ENCODE data around the gene MYH15. TPM values are rescaled to one million over a fixed set of nuclear protein-coding genes. Genes with fewer than 3 reads are reported as not detected.

Gene MYH15
- total and polyA plus RNA-seq, 10 of the 15 experiments (the other 5 are each of a cell fraction or from before 2014, with no cell fraction given): 0.05 to 0.27 (median 0.09) TPM; not detected in 1

DNA sequence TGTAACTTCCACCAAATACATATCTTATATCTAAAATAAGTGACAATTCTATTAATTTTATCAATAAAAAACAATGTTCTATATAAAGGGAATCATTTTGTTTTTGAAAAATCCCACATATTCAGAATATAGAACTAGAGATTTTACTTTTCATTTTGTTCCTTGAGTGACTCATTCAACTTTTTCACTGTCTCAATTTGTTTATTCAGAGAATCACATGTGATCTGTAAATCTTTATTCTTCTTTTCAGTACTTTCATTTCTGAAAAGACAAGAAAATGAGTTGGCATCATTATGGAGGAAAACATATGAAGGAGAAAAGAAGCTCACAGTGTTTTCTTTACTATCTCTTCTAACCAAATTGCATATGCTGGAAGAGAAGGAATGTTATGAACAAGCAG, 43.8 kb upstream of the MYH15 start:
- TF ChIP-seq ATF7 (IDR thresholded peaks at IDR 0.05; ENCODE audit: low read depth) (no peak), EGR1 (IDR thresholded peaks at IDR 0.05; ENCODE audit: borderline replicate concordance in 1 of 2, low read depth in 2 of 2, low read length in 2 of 2) (no peak), NFYB (IDR thresholded peaks at IDR 0.05; ENCODE audit: insufficient read depth, low read depth, low read length) (no peak), CHD1 (IDR thresholded peaks at IDR 0.05; ENCODE audit: low read depth, low read length) (no peak), SREBF2 (IDR thresholded peaks at IDR 0.05; ENCODE audit: low read length) (no peak), IRF4 (IDR thresholded peaks at IDR 0.05; ENCODE audit: low read depth, low read length) (no peak), CREB1 (IDR thresholded peaks at IDR 0.05; ENCODE audit: low read depth) (no peak), RFX5 (IDR thresholded peaks at IDR 0.05; ENCODE audit: low read depth, low read length) (no peak), NFXL1 (IDR thresholded peaks at IDR 0.05; ENCODE audit: borderline replicate concordance) (no peak), SIX5 (IDR thresholded peaks at IDR 0.05; ENCODE audit: low read depth, low read length, severe bottlenecking) (no peak), MEF2B (IDR thresholded peaks at IDR 0.05; ENCODE audit: partially characterized antibody, poor library complexity, severe bottlenecking) (no peak), SMC3 (IDR thresholded peaks at IDR 0.05; ENCODE audit: borderline replicate concordance, low read length) (no peak), KAT2A (conservative IDR thresholded peaks at IDR 0.05; ENCODE audit: control insufficient read depth, low read depth, low read length) (no peak), NFYA (IDR thresholded peaks at IDR 0.05; ENCODE audit: borderline replicate concordance, low read depth, low read length) (no peak)
- TF ChIP-seq, protein P1, sequence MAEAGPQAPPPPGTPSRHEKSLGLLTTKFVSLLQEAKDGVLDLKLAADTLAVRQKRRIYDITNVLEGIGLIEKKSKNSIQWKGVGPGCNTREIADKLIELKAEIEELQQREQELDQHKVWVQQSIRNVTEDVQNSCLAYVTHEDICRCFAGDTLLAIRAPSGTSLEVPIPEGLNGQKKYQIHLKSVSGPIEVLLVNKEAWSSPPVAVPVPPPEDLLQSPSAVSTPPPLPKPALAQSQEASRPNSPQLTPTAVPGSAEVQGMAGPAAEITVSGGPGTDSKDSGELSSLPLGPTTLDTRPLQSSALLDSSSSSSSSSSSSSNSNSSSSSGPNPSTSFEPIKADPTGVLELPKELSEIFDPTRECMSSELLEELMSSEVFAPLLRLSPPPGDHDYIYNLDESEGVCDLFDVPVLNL (IDR thresholded peaks at IDR 0.05; ENCODE audit: low read depth, low read length): no peak
- TF ChIP-seq, protein P2, sequence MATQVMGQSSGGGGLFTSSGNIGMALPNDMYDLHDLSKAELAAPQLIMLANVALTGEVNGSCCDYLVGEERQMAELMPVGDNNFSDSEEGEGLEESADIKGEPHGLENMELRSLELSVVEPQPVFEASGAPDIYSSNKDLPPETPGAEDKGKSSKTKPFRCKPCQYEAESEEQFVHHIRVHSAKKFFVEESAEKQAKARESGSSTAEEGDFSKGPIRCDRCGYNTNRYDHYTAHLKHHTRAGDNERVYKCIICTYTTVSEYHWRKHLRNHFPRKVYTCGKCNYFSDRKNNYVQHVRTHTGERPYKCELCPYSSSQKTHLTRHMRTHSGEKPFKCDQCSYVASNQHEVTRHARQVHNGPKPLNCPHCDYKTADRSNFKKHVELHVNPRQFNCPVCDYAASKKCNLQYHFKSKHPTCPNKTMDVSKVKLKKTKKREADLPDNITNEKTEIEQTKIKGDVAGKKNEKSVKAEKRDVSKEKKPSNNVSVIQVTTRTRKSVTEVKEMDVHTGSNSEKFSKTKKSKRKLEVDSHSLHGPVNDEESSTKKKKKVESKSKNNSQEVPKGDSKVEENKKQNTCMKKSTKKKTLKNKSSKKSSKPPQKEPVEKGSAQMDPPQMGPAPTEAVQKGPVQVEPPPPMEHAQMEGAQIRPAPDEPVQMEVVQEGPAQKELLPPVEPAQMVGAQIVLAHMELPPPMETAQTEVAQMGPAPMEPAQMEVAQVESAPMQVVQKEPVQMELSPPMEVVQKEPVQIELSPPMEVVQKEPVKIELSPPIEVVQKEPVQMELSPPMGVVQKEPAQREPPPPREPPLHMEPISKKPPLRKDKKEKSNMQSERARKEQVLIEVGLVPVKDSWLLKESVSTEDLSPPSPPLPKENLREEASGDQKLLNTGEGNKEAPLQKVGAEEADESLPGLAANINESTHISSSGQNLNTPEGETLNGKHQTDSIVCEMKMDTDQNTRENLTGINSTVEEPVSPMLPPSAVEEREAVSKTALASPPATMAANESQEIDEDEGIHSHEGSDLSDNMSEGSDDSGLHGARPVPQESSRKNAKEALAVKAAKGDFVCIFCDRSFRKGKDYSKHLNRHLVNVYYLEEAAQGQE (IDR thresholded peaks at IDR 0.05; ENCODE audit: low read depth, low read length): no peak
- TF ChIP-seq, protein P3, sequence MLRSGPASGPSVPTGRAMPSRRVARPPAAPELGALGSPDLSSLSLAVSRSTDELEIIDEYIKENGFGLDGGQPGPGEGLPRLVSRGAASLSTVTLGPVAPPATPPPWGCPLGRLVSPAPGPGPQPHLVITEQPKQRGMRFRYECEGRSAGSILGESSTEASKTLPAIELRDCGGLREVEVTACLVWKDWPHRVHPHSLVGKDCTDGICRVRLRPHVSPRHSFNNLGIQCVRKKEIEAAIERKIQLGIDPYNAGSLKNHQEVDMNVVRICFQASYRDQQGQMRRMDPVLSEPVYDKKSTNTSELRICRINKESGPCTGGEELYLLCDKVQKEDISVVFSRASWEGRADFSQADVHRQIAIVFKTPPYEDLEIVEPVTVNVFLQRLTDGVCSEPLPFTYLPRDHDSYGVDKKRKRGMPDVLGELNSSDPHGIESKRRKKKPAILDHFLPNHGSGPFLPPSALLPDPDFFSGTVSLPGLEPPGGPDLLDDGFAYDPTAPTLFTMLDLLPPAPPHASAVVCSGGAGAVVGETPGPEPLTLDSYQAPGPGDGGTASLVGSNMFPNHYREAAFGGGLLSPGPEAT (IDR thresholded peaks at IDR 0.05; ENCODE audit: low read depth): no peak
- ChIA-PET RAD21 (ENCODE audit: unreplicated experiment) (interaction anchor here (4.0 kb wide), 1 partner anchor 64 kb away, joined by 50 read pairs; no protein-coding TSS in a partner anchor), POLR2A (no interaction called here), CTCF (interaction anchor here (0.9 to 7.1 kb wide), 6 partner anchors 9 to 361 kb away, joined by 3 to 113 read pairs (median 22); no protein-coding TSS in a partner anchor), SMC1A (ENCODE audit: uncharacterized antibody, unreplicated experiment) (interaction anchor here (1.6 to 5.6 kb wide), 3 partner anchors 35 to 64 kb away, joined by 3 to 98 read pairs (median 18); partner anchors contain the start of genes CIP2A and DZIP3)
- Histone ChIP-seq H3K4me1 (ENCODE audit: control insufficient read depth, insufficient read depth, low read length) (no peaks in the 10 kb centered on the region), H3K79me2 (ENCODE audit: control insufficient read depth, insufficient read depth, low read length) (no peaks in the 10 kb centered on the region), H3K27me3 (replicated peaks in 1 of 2; ENCODE audit: control insufficient read depth in 2 of 2, insufficient read depth in 2 of 2, low read length in 1 of 2) (no peaks in the 10 kb centered on the region), H3K36me3 (ENCODE audit: control insufficient read depth in 2 of 2, insufficient read depth in 2 of 2, low read length in 1 of 2) (peaks cover 0 to 17% of the 10 kb centered on the region in 2 experiments; a peak in 3 of 4 replicates), H3K9ac (ENCODE audit: control insufficient read depth, insufficient read depth, low read length) (no peak overlapping the region), H3K4me3 (no peak overlapping the region), H3K9me3 (replicated peaks; ENCODE audit: control insufficient read depth, insufficient read depth, low read length) (no peaks in the 10 kb centered on the region), H3K27ac (ENCODE audit: control insufficient read depth, insufficient read depth) (no peak overlapping the region), H3K4me2 (ENCODE audit: control insufficient read depth, insufficient read depth) (no peak overlapping the region), H2AFZ (ENCODE audit: control insufficient read depth, low read depth, low read length) (no peak overlapping the region), H4K20me1 (ENCODE audit: control insufficient read depth, insufficient read depth) (no peaks in the 10 kb centered on the region)
- FAIRE-seq (no peak), DNase-seq (ENCODE audit: low read depth, low spot score) (no peak), ATAC-seq (no peak)
- intact Hi-C loops (cut with micrococcal nuclease; ENCODE audit: unreplicated experiment): no loop called here
- in situ Hi-C loops (cut with MboI): loop anchor here (10.0 kb wide), 1 partner anchor 59 kb away; no protein-coding TSS in a partner anchor
- BruUV-seq (replicated peaks): no TSS peak

Data from GM12878 (cell line).